ENCODE results near the gene NDUFS2. TPM values are rescaled to one million over a fixed set of nuclear protein-coding genes. Genes with fewer than 3 reads are reported as not detected.

Gene NDUFS2
- total and polyA plus RNA-seq, 10 of the 15 experiments (the other 5 are each of a cell fraction or from before 2014, with no cell fraction given), result 66.5 to 215 (median 148) TPM

GRCh38 chr1:161209790-161210409 lies 7.7 kb downstream of the NDUFS2 start (continued):
- no peak for TF ChIP-seq EP300 (IDR thresholded peaks at IDR 0.05; ENCODE audit: borderline replicate concordance in 1 of 2, control insufficient read depth in 1 of 2, low read depth in 2 of 2, low read length in 2 of 2)
- no peak for TF ChIP-seq HSF1 (IDR thresholded peaks at IDR 0.05; ENCODE audit: low read depth, low read length)

GRCh38 chr1:161214369-161214768 lies 12.2 kb downstream of the NDUFS2 start:
- no TSS peak for BruUV-seq (replicated peaks)
- no peak for DNase-seq (ENCODE audit: low read depth, low spot score)
- POLR2A ChIA-PET, result no interaction called here
- no peak for TF ChIP-seq E4F1 (IDR thresholded peaks at IDR 0.05; ENCODE audit: borderline replicate concordance, partially characterized antibody)
- TF ChIP-seq ZNF687 (IDR thresholded peaks at IDR 0.05), result no peak
- TF ChIP-seq ZNF207 (IDR thresholded peaks at IDR 0.05; ENCODE audit: borderline replicate concordance), result no peak
- TF ChIP-seq USF2 (IDR thresholded peaks at IDR 0.05; ENCODE audit: borderline replicate concordance, low read depth, low read length), result no peak
- no peak for TF ChIP-seq IRF4 (IDR thresholded peaks at IDR 0.05; ENCODE audit: low read depth, low read length)
- no peak for TF ChIP-seq RELA (IDR thresholded peaks at IDR 0.05; ENCODE audit: borderline replicate concordance, partially characterized antibody)
- no peak for TF ChIP-seq POLR2AphosphoS5 (IDR thresholded peaks at IDR 0.05; ENCODE audit: low read length)
- TF ChIP-seq HSF1 (IDR thresholded peaks at IDR 0.05; ENCODE audit: low read depth, low read length), result no peak

More at GRCh38 chr1:161214369-161214768, 12.2 kb downstream of the NDUFS2 start:
- no peak overlapping the region for H2AFZ ChIP-seq (ENCODE audit: control insufficient read depth, low read depth, low read length)
- H3K4me2 ChIP-seq (ENCODE audit: control insufficient read depth, insufficient read depth), result no peak overlapping the region
- no peaks in the 10 kb centered on the region for H3K79me2 ChIP-seq (ENCODE audit: control insufficient read depth, insufficient read depth, low read length)
- over 99% methylated on average over 9 of the region's 9 CpGs for WGBS (ENCODE audit: insufficient coverage, insufficient replicate concordance, low lambda C conversion rate, missing lambda C conversion rate)
- no peak overlapping the region for H3K4me3 ChIP-seq
- ATAC-seq (no peak), FAIRE-seq (no peak)
- H3K27ac ChIP-seq (ENCODE audit: control insufficient read depth, insufficient read depth), result no peak overlapping the region
- SMC1A ChIA-PET (ENCODE audit: uncharacterized antibody, unreplicated experiment), result interaction anchor here (4.4 kb wide), 1 partner anchor 10 kb away, joined by 53 read pairs; the partner anchor contains the start of genes APOA2 and TOMM40L
- RAD21 ChIA-PET (ENCODE audit: unreplicated experiment), result no interaction called here
- intact Hi-C loops (cut with micrococcal nuclease; ENCODE audit: unreplicated experiment), result no loop called here
- in situ Hi-C loops (cut with MboI), result no loop called here
- CTCF ChIA-PET, result interaction anchor here (5.0 to 17.1 kb wide), 2 partner anchors 7 to 12 kb away, joined by 58 to 385 read pairs; partner anchors contain the start of genes NDUFS2 and TOMM40L
- no peaks in the 10 kb centered on the region for H3K27me3 ChIP-seq (replicated peaks in 1 of 2; ENCODE audit: control insufficient read depth in 2 of 2, insufficient read depth in 2 of 2, low read length in 1 of 2)
- H3K9ac ChIP-seq (ENCODE audit: control insufficient read depth, insufficient read depth, low read length), result no peak overlapping the region
- no peaks in the 10 kb centered on the region for H3K9me3 ChIP-seq (replicated peaks; ENCODE audit: control insufficient read depth, insufficient read depth, low read length)
- no peaks in the 10 kb centered on the region for H4K20me1 ChIP-seq (ENCODE audit: control insufficient read depth, insufficient read depth)
- peaks cover 10 to 29% of the 10 kb centered on the region in 2 experiments for H3K36me3 ChIP-seq (ENCODE audit: control insufficient read depth in 2 of 2, insufficient read depth in 2 of 2, low read length in 1 of 2)
- peaks cover 21% of the 10 kb centered on the region for H3K4me1 ChIP-seq (ENCODE audit: control insufficient read depth, insufficient read depth, low read length)
